Mesenchymal stem cell (in vitro differentiated cells and primary cell): ENCODE data around the gene SYNM.

ENCODE experiments used
- DNase-seq: peaks from one replicate; pipeline ENCODE4 v3.0.0-alpha.2; 2013
- H2AFZ ChIP-seq: one replicate; pipeline ENCODE4 v1.6.1; 2013; ENCODE audit warnings: low read depth, mild to moderate bottlenecking, control low read depth, inconsistent platforms, low read length, moderate library complexity
- H2AK5ac ChIP-seq: 2 replicates; pipeline ENCODE4 v1.6.1; 2013; ENCODE audit warnings: low read length, moderate library complexity, mild to moderate bottlenecking, inconsistent platforms; ENCODE audit not compliant: severe bottlenecking
- H2BK120ac ChIP-seq: one replicate; pipeline ENCODE4 v1.6.1; 2013; ENCODE audit warnings: low read depth, mild to moderate bottlenecking, inconsistent platforms, low read length, moderate library complexity
- H2BK12ac ChIP-seq, 2 experiments: one replicate each; pipeline ENCODE4 v1.6.1; 2013; ENCODE audit warnings: inconsistent platforms in 2 of 2, low read length in 2 of 2, mild to moderate bottlenecking in 2 of 2, moderate library complexity in 2 of 2, control low read depth in 1 of 2
- H2BK15ac ChIP-seq: one replicate; pipeline ENCODE4 v1.6.1; 2013; ENCODE audit warnings: mild to moderate bottlenecking, low read depth, inconsistent platforms; ENCODE audit not compliant: poor library complexity, severe bottlenecking
- H2BK5ac ChIP-seq: 2 replicates; pipeline ENCODE4 v1.6.1; 2013; ENCODE audit warnings: low read depth, mild to moderate bottlenecking, low read length, control low read depth, inconsistent platforms; ENCODE audit not compliant: poor library complexity, severe bottlenecking
- H3K14ac ChIP-seq, 2 experiments: one replicate each; pipeline ENCODE4 v1.6.1; 2013; ENCODE audit warnings: inconsistent platforms in 2 of 2, low read length in 2 of 2, control low read depth in 1 of 2, mild to moderate bottlenecking in 1 of 2, moderate library complexity in 1 of 2
- H3K18ac ChIP-seq, 2 experiments: one replicate each; pipeline ENCODE4 v1.6.1; 2013; ENCODE audit warnings: inconsistent platforms in 2 of 2, low read length in 2 of 2, control low read depth in 1 of 2, low read depth in 1 of 2, mild to moderate bottlenecking in 1 of 2
- H3K23ac ChIP-seq, 2 experiments: one replicate each; pipeline ENCODE4 v1.6.1; 2013; ENCODE audit warnings: inconsistent platforms in 2 of 2, low read length in 2 of 2, mild to moderate bottlenecking in 2 of 2, moderate library complexity in 2 of 2, control low read depth in 1 of 2
- H3K27ac ChIP-seq: 2 replicates; pipeline ENCODE4 v1.5.1; 2013; ENCODE audit warnings: mild to moderate bottlenecking, moderate library complexity, low read length, control low read depth, inconsistent platforms; ENCODE audit not compliant: poor library complexity, severe bottlenecking
- H3K27me3 ChIP-seq, 2 experiments: 2 replicates each; pipeline versions ENCODE4 v1.6.1 to v1.7.0; 2013; ENCODE audit warnings: low read length in 2 of 2, mild to moderate bottlenecking in 2 of 2, moderate library complexity in 2 of 2, control low read depth in 1 of 2, inconsistent platforms in 1 of 2; ENCODE audit not compliant: control insufficient read depth in 1 of 2, insufficient read depth in 1 of 2
- H3K36me3 ChIP-seq, 2 experiments: 2 replicates each; pipeline versions ENCODE4 v1.6.1 to v1.7.0; 2013; ENCODE audit warnings: low read length in 2 of 2, control low read depth in 1 of 2, inconsistent platforms in 1 of 2, low read depth in 1 of 2, mild to moderate bottlenecking in 1 of 2; ENCODE audit not compliant: insufficient read depth in 2 of 2, control insufficient read depth in 1 of 2
- H3K4ac ChIP-seq, 2 experiments: one replicate each; pipeline ENCODE4 v1.6.1; 2013; ENCODE audit warnings: inconsistent platforms in 2 of 2, low read length in 2 of 2, mild to moderate bottlenecking in 2 of 2, moderate library complexity in 2 of 2, control low read depth in 1 of 2, low read depth in 1 of 2
- H3K4me1 ChIP-seq: 2 replicates; pipeline ENCODE4 v1.6.1; 2013; ENCODE audit warnings: low read depth, low read length, control low read depth; ENCODE audit not compliant: control insufficient read depth, insufficient read depth
- H3K4me2 ChIP-seq: 2 replicates; pipeline ENCODE4 v1.6.1; 2013; ENCODE audit warnings: low read length, mild to moderate bottlenecking, inconsistent platforms; ENCODE audit not compliant: poor library complexity, severe bottlenecking
- H3K4me3 ChIP-seq, 2 experiments: 2 replicates each; pipeline versions ENCODE4 v1.5.1 to v1.7.0; 2013; ENCODE audit warnings: low read length in 2 of 2, mild to moderate bottlenecking in 2 of 2, control low read depth in 1 of 2, low read depth in 1 of 2; ENCODE audit not compliant: insufficient read depth in 1 of 2
- H3K79me1 ChIP-seq: replicated peaks from 2 replicates; pipeline ENCODE4 v1.6.1; 2013; ENCODE audit warnings: mild to moderate bottlenecking, control low read depth, low read length, inconsistent platforms; ENCODE audit not compliant: poor library complexity, severe bottlenecking
- H3K9ac ChIP-seq: 2 replicates; pipeline ENCODE4 v1.7.0; 2013; ENCODE audit warnings: mild to moderate bottlenecking, low read length, moderate library complexity
- H3K9me3 ChIP-seq: 2 replicates; pipeline ENCODE4 v1.7.0; 2013; ENCODE audit warnings: mild to moderate bottlenecking, low read length; ENCODE audit not compliant: control insufficient read depth
- H4K8ac ChIP-seq: one replicate; pipeline ENCODE4 v1.6.1; 2013; ENCODE audit warnings: inconsistent platforms, mild to moderate bottlenecking, low read length, moderate library complexity
- H4K91ac ChIP-seq: one replicate; pipeline ENCODE4 v1.6.1; 2013; ENCODE audit warnings: mild to moderate bottlenecking, low read length, inconsistent platforms
- WGBS: methylation state at CpG from one replicate; pipeline ENCODE4 v1.1.7; 2013; ENCODE audit warnings: mixed read lengths; 5-methylcytosine and 5-hydroxymethylcytosine counted together

SYNM gene

DNA sequence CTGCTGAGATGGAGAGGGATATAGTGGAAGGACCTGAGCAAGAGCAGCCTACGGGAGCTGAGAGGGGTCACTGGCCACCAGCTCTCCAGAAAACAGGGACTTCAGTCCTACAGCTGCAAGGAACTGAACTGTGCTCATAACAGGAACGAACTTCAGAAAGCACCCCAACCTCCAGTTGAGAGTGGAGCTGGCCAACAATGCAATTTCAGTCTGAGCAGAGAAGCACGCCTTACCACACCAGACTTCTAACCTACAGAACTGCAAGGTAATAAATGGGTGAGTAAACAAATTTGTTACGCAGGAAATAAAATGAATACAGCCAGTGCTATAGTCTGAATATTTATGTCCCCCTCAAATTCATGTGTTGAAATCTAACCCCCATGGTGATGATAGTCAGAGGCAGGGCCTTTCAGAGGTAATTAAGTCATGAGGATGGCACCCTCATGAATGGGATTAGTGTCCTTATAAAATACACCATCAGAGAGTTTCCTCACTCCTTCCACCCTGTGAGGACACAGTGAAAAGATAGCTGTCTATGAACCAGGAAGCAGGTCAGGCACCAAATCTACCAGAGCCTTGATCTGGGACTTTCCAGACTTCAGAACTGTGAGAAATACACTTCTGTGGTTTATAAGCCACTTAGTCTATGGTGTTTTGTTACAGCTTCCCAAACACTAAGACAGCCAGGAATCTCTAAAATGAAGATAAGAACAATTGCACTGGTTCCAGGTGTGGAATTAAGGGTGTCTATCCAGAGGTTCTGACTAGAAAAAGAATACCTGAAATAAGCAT lies 58.6 kb downstream of the SYNM start:
- H2BK120ac ChIP-seq: no peak overlapping the region
- no peak overlapping the region for H2BK5ac ChIP-seq
- H3K27ac ChIP-seq: no peak overlapping the region
- H3K18ac ChIP-seq: no peak overlapping the region
- no peak overlapping the region for H3K4me2 ChIP-seq
- WGBS: 100% methylated on average over 1 of the region's 4 CpGs
- H3K4me3 ChIP-seq: no peak overlapping the region
- H3K9ac ChIP-seq: no peak overlapping the region
- DNase-seq: no peak
- H2BK15ac ChIP-seq: peak overlapping the region; percentile 37
- H3K4ac ChIP-seq: no peak overlapping the region
- no peaks in the 10 kb centered on the region for H3K9me3 ChIP-seq
- no peaks in the 10 kb centered on the region for H3K27me3 ChIP-seq
- no peak overlapping the region for H3K14ac ChIP-seq
- peaks cover 2% of the 10 kb centered on the region for H3K79me1 ChIP-seq
- H2BK12ac ChIP-seq: no peak overlapping the region
- H4K8ac ChIP-seq: no peak overlapping the region
- peaks cover 7% of the 10 kb centered on the region for H3K4me1 ChIP-seq
- no peak overlapping the region for H3K23ac ChIP-seq
- no peak overlapping the region for H2AFZ ChIP-seq
- H2AK5ac ChIP-seq: no peak overlapping the region
- peaks cover 37 to 42% of the 10 kb centered on the region in 2 experiments for H3K36me3 ChIP-seq
- H4K91ac ChIP-seq: no peak overlapping the region

DNA sequence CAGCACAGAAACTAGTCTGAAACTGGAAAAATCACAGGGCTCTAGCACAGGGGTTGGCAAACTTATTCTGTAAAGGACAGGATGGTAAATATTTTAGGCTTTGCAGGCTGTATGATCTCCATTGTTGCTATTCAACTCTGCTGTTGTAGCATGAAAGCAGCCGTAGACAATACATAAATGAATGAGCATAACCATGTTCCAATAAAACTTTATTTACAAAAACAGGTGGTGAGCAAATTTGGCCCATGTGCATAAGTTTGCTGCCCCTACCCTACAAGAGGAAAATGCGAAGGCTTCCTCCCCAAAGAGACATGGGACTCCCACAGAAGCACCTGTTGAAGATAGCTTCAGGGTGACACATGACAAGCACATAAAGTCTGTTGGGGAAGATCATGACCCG lies 59.2 kb downstream of the SYNM start:
- H3K4ac ChIP-seq: no peak overlapping the region
- H4K91ac ChIP-seq: no peak overlapping the region
- H3K4me2 ChIP-seq: no peak overlapping the region
- H2BK15ac ChIP-seq: no peak overlapping the region
- DNase-seq: no peak
- no peak overlapping the region for H4K8ac ChIP-seq
- H2BK5ac ChIP-seq: no peak overlapping the region
- no peak overlapping the region for H3K23ac ChIP-seq
- peaks cover 37 to 39% of the 10 kb centered on the region in 2 experiments for H3K36me3 ChIP-seq
- H2AFZ ChIP-seq: no peak overlapping the region
- H3K14ac ChIP-seq: no peak overlapping the region
- H3K4me3 ChIP-seq: no peak overlapping the region
- H3K79me1 ChIP-seq: peaks cover 2% of the 10 kb centered on the region
- WGBS: 100% methylated on average over 2 of the region's 3 CpGs
- H3K27ac ChIP-seq: no peak overlapping the region
- H3K4me1 ChIP-seq: peaks cover 2% of the 10 kb centered on the region
- H3K27me3 ChIP-seq: no peaks in the 10 kb centered on the region
- no peak overlapping the region for H3K9ac ChIP-seq
- no peak overlapping the region for H2AK5ac ChIP-seq
- no peak overlapping the region for H2BK12ac ChIP-seq
- no peak overlapping the region for H3K18ac ChIP-seq
- no peaks in the 10 kb centered on the region for H3K9me3 ChIP-seq
- no peak overlapping the region for H2BK120ac ChIP-seq

DNA sequence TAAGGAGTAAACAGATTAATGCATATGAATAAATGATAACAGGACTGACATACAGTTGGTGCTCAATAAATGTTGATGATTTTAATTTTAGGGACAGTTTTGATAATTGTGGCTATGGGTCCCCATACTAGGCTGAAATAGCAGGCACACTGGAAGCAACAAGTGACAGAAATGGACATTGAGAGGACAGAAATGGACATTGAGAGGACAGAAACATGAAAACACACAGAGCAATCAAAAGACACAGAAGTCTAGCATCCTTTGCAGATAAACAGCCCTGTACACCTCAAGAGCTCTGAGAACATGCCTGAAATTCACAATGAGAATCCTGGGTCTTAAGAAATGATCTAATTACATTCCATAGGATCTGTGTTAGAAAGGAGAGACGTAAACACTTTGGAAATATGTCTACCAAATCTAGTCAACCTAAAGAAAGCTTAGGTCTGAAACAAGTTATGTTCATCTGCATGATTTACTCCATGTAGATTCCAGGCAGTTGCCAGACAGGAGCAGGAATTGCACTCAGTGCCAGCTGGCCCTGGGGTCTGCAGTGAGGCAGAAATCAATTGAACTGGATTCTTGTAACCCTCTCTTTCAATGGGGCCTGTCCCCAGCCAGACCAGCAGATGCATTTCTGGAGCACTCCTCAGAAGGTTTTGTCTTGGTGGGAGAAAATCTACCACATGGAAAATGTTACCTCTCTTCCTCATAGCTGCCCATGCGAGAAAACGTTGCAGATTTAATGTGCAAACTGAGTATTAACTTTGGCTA lies 60.3 kb downstream of the SYNM start:
- Histone ChIP-seq H3K4me2 (no peak overlapping the region), H4K91ac (no peak overlapping the region), H3K9ac (no peak overlapping the region), H3K4ac (no peak overlapping the region), H3K4me1 (peaks cover 2% of the 10 kb centered on the region), H3K36me3 (peaks cover 34 to 42% of the 10 kb centered on the region in 2 experiments), H2BK120ac (no peak overlapping the region), H3K79me1 (peaks cover 4% of the 10 kb centered on the region), H3K27me3 (no peaks in the 10 kb centered on the region), H3K4me3 (no peak overlapping the region), H4K8ac (no peak overlapping the region), H2AK5ac (no peak overlapping the region), H2BK15ac (no peak overlapping the region), H2AFZ (no peak overlapping the region), H3K27ac (no peak overlapping the region), H3K18ac (no peak overlapping the region), H3K14ac (no peak overlapping the region), H2BK12ac (no peak overlapping the region), H3K9me3 (no peaks in the 10 kb centered on the region), H2BK5ac (no peak overlapping the region), H3K23ac (no peak overlapping the region)
- no peak for DNase-seq
- 93% methylated on average over 2 of the region's 3 CpGs for WGBS

DNA sequence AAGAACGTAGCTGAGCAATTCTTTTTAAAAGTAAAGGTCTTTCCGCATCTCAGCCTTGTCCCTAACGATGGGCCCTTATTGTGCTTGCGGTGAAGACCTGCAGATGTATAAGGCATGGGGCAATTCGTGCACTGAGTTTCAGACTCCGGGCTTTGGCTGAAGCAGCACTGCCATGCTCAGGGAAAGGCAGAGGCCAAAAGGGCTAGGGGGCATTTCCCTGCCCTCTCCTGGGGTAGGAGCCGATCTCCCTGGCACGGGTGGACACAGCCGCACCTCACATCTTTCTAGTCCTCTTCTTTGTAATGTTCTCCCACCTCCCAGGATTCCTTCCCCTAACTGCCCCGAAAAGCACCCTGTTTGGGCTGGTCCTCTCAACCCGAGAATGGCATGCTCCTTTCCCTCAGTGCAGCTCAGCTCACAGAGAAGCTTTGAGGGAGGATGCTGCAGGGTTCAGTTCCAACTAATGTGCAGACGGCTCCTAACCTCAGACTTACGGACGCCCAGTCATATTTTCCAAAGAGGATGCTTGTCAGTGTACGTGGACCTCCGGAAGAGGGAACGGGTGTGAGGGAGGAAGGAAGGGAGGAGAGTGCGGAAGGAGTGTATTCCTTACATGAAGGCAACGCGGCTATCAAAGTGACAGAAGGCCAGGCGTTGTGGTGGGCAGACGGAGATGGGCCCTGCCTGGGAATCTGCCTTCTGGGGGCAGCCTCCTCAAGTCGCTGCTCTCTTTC lies 61.2 kb downstream of the SYNM start:
- no peak overlapping the region for H2BK120ac ChIP-seq
- no peak for DNase-seq
- H3K27ac ChIP-seq: no peak overlapping the region
- H2AK5ac ChIP-seq: no peak overlapping the region
- no peak overlapping the region for H3K4me3 ChIP-seq
- H3K18ac ChIP-seq: no peak overlapping the region
- no peak overlapping the region for H2AFZ ChIP-seq
- H3K9ac ChIP-seq: no peak overlapping the region
- no peak overlapping the region for H2BK15ac ChIP-seq
- H4K91ac ChIP-seq: no peak overlapping the region
- WGBS: 95% methylated on average over 23 of the region's 23 CpGs
- H4K8ac ChIP-seq: no peak overlapping the region
- H3K4ac ChIP-seq: no peak overlapping the region
- H3K27me3 ChIP-seq: no peaks in the 10 kb centered on the region
- no peaks in the 10 kb centered on the region for H3K9me3 ChIP-seq
- H2BK12ac ChIP-seq: no peak overlapping the region
- peaks cover 2% of the 10 kb centered on the region for H3K4me1 ChIP-seq
- H2BK5ac ChIP-seq: no peak overlapping the region
- H3K23ac ChIP-seq: no peak overlapping the region
- peaks cover 41 to 51% of the 10 kb centered on the region in 2 experiments for H3K36me3 ChIP-seq
- no peak overlapping the region for H3K14ac ChIP-seq
- peaks cover 4% of the 10 kb centered on the region for H3K79me1 ChIP-seq
- H3K4me2 ChIP-seq: no peak overlapping the region
